Tibial nerve (tissue), 3 donors: Measurements from ENCODE around the gene MED13L.

Source experiments
- CTCF ChIP-seq, 5 experiments: fragments of 200-600 bp in 3 of 5; fragments of 450-650 bp in 2 of 5; sonication (generic) in 3 of 5; IDR thresholded peaks; one replicate each; pipeline ENCODE4 v1.5.1; 2016 to 2019; ENCODE audit warnings: antibody characterized with exemption in 5 of 5, mild to moderate bottlenecking in 3 of 5, moderate library complexity in 2 of 5
- POLR2A ChIP-seq, 2 donors: fragments of 450-650 bp; IDR thresholded peaks; one replicate each; pipeline ENCODE4 v1.6.1; 2017; ENCODE audit warnings: antibody characterized with exemption in 2 of 2, mild to moderate bottlenecking in 2 of 2, moderate library complexity in 2 of 2

DNA sequence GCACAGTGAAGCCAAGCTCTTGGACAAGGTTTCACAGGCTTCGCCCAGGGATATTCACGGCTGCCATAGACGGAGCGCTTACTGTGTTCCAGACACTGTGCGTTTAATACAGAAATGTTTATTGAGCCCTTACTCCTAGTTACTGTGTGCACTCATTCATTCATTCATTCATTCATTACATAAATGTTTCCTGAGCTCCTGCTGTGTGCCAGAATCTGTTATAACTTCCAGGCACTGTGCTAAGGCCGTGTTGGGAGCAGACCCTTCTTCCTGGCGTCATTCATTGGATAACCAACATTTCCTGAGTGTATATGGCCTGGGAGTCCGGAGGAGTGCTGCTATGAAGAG is 760 bp upstream of the MED13L start:
- TF ChIP-seq CTCF (IDR thresholded peaks at IDR 0.05) (no peak), POLR2A (IDR thresholded peaks at IDR 0.05) (no peak)
